ENCODE measurements around the gene CFL2.

DNA sequence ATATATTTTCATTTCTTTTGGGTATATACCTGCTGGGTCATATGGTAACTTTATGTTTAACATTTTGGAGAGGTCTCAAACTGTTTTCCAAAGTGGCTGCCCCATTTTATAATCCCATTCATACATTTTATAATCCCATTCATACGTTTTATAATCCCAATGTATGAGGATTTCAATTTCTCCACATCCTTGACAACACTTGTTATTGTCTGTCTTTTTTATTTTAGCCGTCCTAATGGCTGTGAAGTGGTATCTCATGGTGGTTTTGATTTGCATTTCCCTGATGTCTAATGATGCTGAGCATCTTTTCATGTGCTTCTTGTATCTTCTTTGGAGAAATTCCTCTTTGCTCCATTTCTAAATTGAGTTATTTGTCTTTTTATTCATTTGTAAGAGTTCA is 6.7 kb upstream of the CFL2 start:
- no peak for TF ChIP-seq POLR2AphosphoS5 (IDR thresholded peaks at IDR 0.05; ENCODE audit: low read depth, low read length)
- no peak for TF ChIP-seq TAF1 (IDR thresholded peaks at IDR 0.05; ENCODE audit: borderline replicate concordance, insufficient read depth, low read length)
- TF ChIP-seq SIN3A (IDR thresholded peaks at IDR 0.05; ENCODE audit: borderline replicate concordance, insufficient read depth, low read length), result no peak
- TF ChIP-seq FOXP2 (optimal IDR thresholded peaks at IDR 0.05; ENCODE audit: borderline replicate concordance, extremely low read depth, extremely low read length, insufficient read depth), result no peak
